LNCaP clone FGC (cell line): ENCODE results near the gene CIPC.

Source experiments
- DNase-seq: peaks from one replicate; pipeline ENCODE4 v3.0.0-alpha.2; 2011; ENCODE audit warnings: low read depth
- H3K4me3 ChIP-seq: 2 replicates; pipeline ENCODE4 v1.5.1; 2011; ENCODE audit warnings: mild to moderate bottlenecking, low read depth, low read length, control low read depth
- CTCF ChIP-seq: IDR thresholded peaks from 2 replicates; pipeline ENCODE4 v1.5.1; 2012; ENCODE audit warnings: mild to moderate bottlenecking; ENCODE audit not compliant: control insufficient read depth, insufficient read depth; ENCODE audit errors: extremely low read depth

Gene CIPC

GRCh38 chr14:77143071-77143470, 45.0 kb downstream of the CIPC start:
- no peak for TF ChIP-seq CTCF
- H3K4me3 ChIP-seq = no peak overlapping the region
- no peak for DNase-seq

- no peak overlapping the region for H3K4me3 ChIP-seq
- TF ChIP-seq CTCF = no peak
- no peak for DNase-seq
Measured at GRCh38 chr14:77144412-77145115, 46.5 kb downstream of the CIPC start.

- DNase-seq = no peak
- no peak overlapping the region for H3K4me3 ChIP-seq
- no peak for TF ChIP-seq CTCF
Measured at GRCh38 chr14:77145975-77146740, 48.1 kb downstream of the CIPC start.

- no peak for TF ChIP-seq CTCF
- DNase-seq = no peak
Measured at GRCh38 chr14:77148510-77149231, 50.6 kb downstream of the CIPC start.

GRCh38 chr14:77151245-77151644, 53.2 kb downstream of the CIPC start:
- H3K4me3 ChIP-seq = no peak overlapping the region
- DNase-seq = no peak
- peak; percentile 52 for TF ChIP-seq CTCF

More at GRCh38 chr14:77148510-77149231, 50.6 kb downstream of the CIPC start:
- no peak overlapping the region for H3K4me3 ChIP-seq

GRCh38 chr14:77151918-77152588, 54.0 kb downstream of the CIPC start:
- 0 out of 2 replicates have a peak, but pooled peaks have one; percentile 18 for TF ChIP-seq CTCF
- no peak overlapping the region for H3K4me3 ChIP-seq
- DNase-seq = no peak
